ENCODE measurements around the gene TRIM26.

DNA sequence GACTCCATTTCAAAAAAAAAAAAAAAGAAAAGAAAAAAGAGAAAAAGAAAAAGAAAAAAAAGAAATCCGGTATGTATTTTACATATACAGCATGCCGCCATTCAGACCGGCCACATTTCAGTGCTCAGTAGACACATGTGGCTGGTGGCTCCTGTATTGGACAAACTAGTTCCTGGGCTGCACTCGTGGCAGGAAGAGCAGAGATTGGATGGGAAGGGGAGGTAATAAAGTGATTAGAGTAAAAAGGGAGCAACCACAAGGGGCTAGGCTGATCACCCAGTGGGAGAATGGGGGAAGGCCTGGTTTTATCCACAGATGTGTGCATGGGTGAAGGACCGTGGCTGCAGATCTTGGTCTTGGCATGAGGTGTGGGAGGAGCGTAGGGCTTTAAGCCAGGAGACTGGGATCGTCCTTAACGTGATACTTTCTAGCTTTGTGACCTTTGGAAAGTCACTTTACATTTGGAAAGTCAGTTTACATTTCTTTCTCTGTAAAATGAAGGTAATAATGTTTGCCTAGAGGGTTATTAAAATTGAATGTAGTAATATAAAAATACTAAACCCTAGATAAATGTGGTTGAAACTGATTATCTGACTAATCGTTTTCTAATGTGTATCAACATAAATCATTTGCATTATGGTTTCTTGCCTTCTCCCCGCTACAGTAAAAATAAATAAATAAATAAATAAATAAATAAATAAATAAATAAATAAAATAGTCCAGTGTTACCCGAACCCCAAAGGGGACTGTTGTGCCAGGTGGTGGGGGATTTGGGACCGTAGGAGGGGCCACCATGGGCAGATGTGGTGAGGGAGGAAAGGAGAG lies 50.7 kb downstream of the TRIM26 start:
- TF ChIP-seq, protein P1, sequence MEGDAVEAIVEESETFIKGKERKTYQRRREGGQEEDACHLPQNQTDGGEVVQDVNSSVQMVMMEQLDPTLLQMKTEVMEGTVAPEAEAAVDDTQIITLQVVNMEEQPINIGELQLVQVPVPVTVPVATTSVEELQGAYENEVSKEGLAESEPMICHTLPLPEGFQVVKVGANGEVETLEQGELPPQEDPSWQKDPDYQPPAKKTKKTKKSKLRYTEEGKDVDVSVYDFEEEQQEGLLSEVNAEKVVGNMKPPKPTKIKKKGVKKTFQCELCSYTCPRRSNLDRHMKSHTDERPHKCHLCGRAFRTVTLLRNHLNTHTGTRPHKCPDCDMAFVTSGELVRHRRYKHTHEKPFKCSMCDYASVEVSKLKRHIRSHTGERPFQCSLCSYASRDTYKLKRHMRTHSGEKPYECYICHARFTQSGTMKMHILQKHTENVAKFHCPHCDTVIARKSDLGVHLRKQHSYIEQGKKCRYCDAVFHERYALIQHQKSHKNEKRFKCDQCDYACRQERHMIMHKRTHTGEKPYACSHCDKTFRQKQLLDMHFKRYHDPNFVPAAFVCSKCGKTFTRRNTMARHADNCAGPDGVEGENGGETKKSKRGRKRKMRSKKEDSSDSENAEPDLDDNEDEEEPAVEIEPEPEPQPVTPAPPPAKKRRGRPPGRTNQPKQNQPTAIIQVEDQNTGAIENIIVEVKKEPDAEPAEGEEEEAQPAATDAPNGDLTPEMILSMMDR (IDR thresholded peaks at IDR 0.05) = no peak
- TF ChIP-seq POLR2A (IDR thresholded peaks at IDR 0.05) = no peak
